Stimulated activated naive CD8-positive, alpha-beta T cell treated with anti-CD3 and anti-CD28 coated beads, Interleukin-15, Interleukin-2, amounts not matched to agents 100 ng/mL and 50 ng/mL, for 24 hours (primary cell): ENCODE data around the gene BLM.

Source experiments
- H3K27ac Mint-ChIP-seq: one replicate; pipeline ENCODE4 v1.8.0; 2021; ENCODE audit warnings: mild to moderate bottlenecking, mixed read lengths
- H3K27me3 Mint-ChIP-seq: one replicate; pipeline ENCODE4 v1.8.0; 2021; ENCODE audit warnings: mixed read lengths
- H3K36me3 Mint-ChIP-seq: one replicate; pipeline ENCODE4 v1.8.0; 2021; ENCODE audit warnings: low read depth, mixed read lengths
- H3K4me1 Mint-ChIP-seq: one replicate; pipeline ENCODE4 v1.8.0; 2021; ENCODE audit warnings: low read depth, mixed read lengths
- H3K4me3 Mint-ChIP-seq: one replicate; pipeline ENCODE4 v1.8.0; 2021; ENCODE audit warnings: mild to moderate bottlenecking, mixed read lengths
- H3K9me3 Mint-ChIP-seq: one replicate; pipeline ENCODE4 v1.8.0; 2021; ENCODE audit warnings: mixed read lengths

BLM gene

GRCh38 chr15:90810354-90810753 lies 93.2 kb downstream of the BLM start:
- peaks cover 41% of the 10 kb centered on the region for H3K4me1 Mint-ChIP-seq
- peaks cover 73% of the 10 kb centered on the region for H3K36me3 Mint-ChIP-seq
- no peaks in the 10 kb centered on the region for H3K27me3 Mint-ChIP-seq
- H3K9me3 Mint-ChIP-seq: no peaks in the 10 kb centered on the region
- no peak overlapping the region for H3K4me3 Mint-ChIP-seq
- H3K27ac Mint-ChIP-seq: no peak overlapping the region

DNA sequence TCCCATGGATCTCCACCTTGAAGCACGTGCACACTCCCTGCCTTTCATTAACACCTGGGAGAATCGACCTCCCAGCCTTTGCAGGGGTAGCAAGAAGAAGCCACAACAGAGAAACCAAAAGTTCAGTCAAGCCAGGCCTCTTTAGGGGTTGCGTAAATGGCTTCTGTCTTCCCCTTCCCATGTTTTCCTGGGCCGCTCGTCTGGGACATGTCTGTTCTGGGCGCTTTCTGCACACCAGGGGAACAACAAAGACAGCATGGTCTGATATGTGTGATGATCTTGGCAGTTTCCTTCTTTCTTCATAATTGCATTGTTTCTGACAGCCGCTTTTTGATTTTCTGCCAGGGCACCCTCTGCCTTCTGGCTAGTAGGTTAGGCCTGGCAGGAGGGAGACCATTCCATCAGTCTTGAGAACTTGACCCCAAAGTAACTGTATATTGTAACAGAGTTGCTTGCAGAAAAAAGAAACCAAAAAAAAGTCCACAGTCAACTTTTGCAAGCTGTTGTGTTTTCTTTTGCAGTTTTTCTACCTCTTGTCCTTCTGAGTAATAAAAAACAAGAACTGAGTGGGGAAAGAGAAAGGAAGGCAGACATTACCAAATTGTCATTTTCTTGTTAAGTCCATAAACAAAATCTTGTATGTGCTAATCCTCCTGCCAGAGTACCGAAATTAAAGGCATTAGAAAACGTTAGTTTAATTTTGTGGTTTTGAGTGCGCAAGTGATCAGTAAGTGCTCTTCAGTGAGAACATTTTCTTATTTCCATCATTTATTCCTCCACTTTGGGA lies 95.2 kb downstream of the BLM start:
- H3K27me3 Mint-ChIP-seq: no peaks in the 10 kb centered on the region
- H3K4me3 Mint-ChIP-seq: no peak overlapping the region
- H3K36me3 Mint-ChIP-seq: peaks cover 70% of the 10 kb centered on the region
- no peaks in the 10 kb centered on the region for H3K9me3 Mint-ChIP-seq
- H3K4me1 Mint-ChIP-seq: peaks cover 49% of the 10 kb centered on the region
- H3K27ac Mint-ChIP-seq: no peak overlapping the region

GRCh38 chr15:90812958-90813265 lies 95.8 kb downstream of the BLM start:
- peaks cover 69% of the 10 kb centered on the region for H3K36me3 Mint-ChIP-seq
- H3K4me3 Mint-ChIP-seq: no peak overlapping the region
- H3K27ac Mint-ChIP-seq: no peak overlapping the region
- peaks cover 55% of the 10 kb centered on the region for H3K4me1 Mint-ChIP-seq
- no peaks in the 10 kb centered on the region for H3K9me3 Mint-ChIP-seq
- no peaks in the 10 kb centered on the region for H3K27me3 Mint-ChIP-seq

DNA sequence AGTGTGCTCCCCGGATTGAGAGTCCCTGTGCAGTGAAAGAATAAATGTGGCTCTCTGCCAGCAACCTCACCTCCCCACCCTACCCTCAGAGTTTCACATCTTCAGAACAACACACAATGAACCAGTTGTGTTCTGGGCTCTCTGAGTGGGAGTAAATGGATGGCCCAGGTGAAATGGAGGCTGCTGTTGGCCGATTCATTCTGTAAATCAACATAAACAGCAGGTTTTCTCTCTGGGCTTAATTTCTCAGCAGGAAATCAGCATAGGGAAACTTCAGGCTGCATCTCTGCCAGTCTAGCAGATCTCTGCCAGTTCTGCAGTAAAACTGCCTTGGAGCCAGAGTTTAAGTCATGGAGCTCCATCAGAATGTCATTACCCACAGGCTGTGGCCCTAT lies 96.6 kb downstream of the BLM start:
- Mint-ChIP-seq H3K36me3 (peaks cover 60% of the 10 kb centered on the region), H3K4me3 (no peak overlapping the region), H3K9me3 (no peaks in the 10 kb centered on the region), H3K4me1 (peaks cover 57% of the 10 kb centered on the region), H3K27ac (peak overlapping the region; percentile 45), H3K27me3 (no peaks in the 10 kb centered on the region)

GRCh38 chr15:90814191-90814821 lies 97.2 kb downstream of the BLM start:
- Mint-ChIP-seq H3K9me3 (no peaks in the 10 kb centered on the region), H3K4me3 (no peak overlapping the region), H3K36me3 (peaks cover 55% of the 10 kb centered on the region), H3K27ac (peak overlapping the region; percentile 65), H3K27me3 (no peaks in the 10 kb centered on the region), H3K4me1 (peaks cover 58% of the 10 kb centered on the region)

- Mint-ChIP-seq H3K27me3 (no peaks in the 10 kb centered on the region), H3K27ac (no peak overlapping the region), H3K4me3 (no peak overlapping the region), H3K4me1 (peaks cover 67% of the 10 kb centered on the region), H3K9me3 (no peaks in the 10 kb centered on the region), H3K36me3 (peaks cover 33% of the 10 kb centered on the region)
Measured at GRCh38 chr15:90816401-90817116, 99.4 kb downstream of the BLM start.

DNA sequence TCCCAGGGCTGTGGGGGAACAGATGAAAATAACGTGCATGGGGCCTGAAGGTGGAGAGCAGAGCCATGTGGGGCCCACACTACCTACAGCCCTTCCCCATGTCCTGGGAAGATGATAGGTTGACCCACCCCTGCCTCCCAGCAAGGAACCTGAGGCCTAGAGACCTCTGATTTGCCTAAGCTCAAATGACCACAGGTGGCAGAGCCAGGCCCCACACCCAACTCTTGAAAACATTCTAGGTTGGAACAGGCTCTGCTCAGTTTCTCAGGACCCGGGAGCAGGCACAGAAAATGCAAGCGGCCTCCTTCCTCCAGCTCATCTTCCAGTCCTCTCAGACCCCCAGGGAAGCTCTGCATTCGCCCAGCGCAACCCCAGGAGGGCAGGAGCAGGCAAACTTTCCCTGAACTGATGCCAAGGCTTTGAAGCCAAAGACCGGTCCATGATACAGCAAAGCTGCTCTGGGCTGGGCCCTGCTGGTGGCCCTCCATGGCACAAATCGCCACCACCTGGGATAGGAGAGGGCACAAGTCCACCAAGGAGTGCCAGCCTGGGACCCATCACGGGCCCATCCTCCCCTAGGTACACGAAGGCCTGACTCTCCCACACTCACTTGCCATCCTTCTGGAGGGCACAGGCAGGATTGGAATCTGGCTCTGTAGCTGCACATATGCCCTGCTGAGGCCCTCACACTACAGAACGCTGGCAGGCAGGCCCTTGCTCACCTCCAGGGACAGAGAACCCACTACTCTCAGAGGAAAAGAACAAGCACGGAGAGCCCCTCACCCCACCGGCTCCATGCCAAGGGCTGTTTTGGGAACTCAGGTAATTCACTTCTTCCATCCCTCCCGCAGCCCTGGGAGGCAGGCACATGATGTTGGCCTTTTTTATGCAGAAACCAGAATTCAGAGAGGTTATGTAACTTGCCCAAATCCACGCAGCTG lies 100.2 kb downstream of the BLM start:
- no peak overlapping the region for H3K4me3 Mint-ChIP-seq
- peaks cover 24% of the 10 kb centered on the region for H3K36me3 Mint-ChIP-seq
- H3K9me3 Mint-ChIP-seq: no peaks in the 10 kb centered on the region
- H3K4me1 Mint-ChIP-seq: peaks cover 64% of the 10 kb centered on the region
- H3K27ac Mint-ChIP-seq: peak overlapping the region; percentile 2
- no peaks in the 10 kb centered on the region for H3K27me3 Mint-ChIP-seq

GRCh38 chr15:90818251-90819210 lies 101.4 kb downstream of the BLM start:
- Mint-ChIP-seq H3K36me3 (peaks cover 16% of the 10 kb centered on the region), H3K9me3 (no peaks in the 10 kb centered on the region), H3K4me3 (peak overlapping the region; percentile 65), H3K4me1 (peaks cover 55% of the 10 kb centered on the region), H3K27ac (peak overlapping the region; percentile 71), H3K27me3 (no peaks in the 10 kb centered on the region)

DNA sequence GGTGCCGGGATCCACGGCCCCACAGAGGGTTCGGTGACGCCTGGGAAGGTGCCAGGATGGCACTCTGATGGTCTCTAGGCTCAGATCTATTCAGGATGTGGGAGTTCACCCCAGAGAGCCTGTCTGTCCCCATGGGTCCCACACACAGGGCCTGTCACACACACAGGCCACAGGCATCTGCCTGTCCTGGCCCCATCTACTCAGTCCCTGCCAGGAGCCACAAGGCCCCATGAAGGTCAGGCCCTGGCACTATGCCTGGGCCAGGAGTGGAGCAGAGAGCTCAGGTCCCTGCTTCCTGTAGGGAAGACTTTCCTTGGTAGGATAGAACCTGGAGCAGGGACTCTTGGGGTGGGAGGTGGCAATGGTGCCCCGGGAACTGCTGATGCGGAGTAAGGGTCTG lies 102.2 kb downstream of the BLM start:
- Mint-ChIP-seq H3K27ac (peak overlapping the region; percentile 52), H3K4me1 (peaks cover 52% of the 10 kb centered on the region), H3K9me3 (no peaks in the 10 kb centered on the region), H3K4me3 (no peak overlapping the region), H3K36me3 (peaks cover 16% of the 10 kb centered on the region), H3K27me3 (no peaks in the 10 kb centered on the region)

DNA sequence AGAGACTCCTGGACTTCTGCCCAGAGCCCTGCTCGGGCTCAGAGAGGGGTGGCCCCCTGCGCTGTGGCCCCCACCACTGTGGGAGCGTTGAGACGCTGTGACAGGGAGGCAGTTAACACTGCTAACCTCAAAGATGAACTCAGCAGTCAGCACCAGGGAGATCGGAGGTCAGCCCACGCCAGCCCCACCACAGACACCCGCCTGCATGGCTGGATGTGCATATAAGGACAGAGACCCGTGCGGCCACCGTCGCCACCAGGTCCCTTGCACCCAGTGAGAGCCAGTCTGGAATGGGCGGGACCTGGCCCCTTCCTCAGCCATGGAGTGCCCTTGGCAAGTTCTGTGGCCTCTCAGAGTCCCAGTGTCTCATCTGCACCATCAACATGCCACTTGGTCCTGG lies 102.7 kb downstream of the BLM start:
- no peaks in the 10 kb centered on the region for H3K9me3 Mint-ChIP-seq
- H3K4me3 Mint-ChIP-seq: no peak overlapping the region
- no peaks in the 10 kb centered on the region for H3K27me3 Mint-ChIP-seq
- H3K36me3 Mint-ChIP-seq: peaks cover 12% of the 10 kb centered on the region
- peaks cover 47% of the 10 kb centered on the region for H3K4me1 Mint-ChIP-seq
- H3K27ac Mint-ChIP-seq: peak overlapping the region; percentile 52

DNA sequence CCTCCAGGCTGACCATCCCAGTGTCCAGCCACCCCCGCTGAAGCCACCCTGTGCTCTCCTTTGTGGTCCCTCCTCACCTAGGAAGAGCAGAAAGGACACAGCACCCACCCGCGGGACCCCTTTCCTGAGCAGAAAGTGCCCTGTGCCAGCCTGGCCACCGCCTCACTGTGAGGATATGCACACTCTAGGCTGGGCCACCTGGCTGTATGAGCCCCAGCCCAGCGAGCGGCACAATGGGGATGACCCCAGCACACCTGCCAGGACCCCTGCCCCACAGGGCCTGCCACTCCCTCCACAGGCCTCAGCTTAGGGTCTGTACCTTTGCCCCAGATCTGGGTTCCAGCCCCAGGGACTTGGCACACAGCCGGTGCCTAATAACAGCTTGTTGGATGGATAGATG lies 103.3 kb downstream of the BLM start:
- Mint-ChIP-seq H3K27ac (no peak overlapping the region), H3K9me3 (no peaks in the 10 kb centered on the region), H3K36me3 (peaks cover 6% of the 10 kb centered on the region), H3K27me3 (no peaks in the 10 kb centered on the region), H3K4me3 (no peak overlapping the region), H3K4me1 (peaks cover 41% of the 10 kb centered on the region)

GRCh38 chr15:90822204-90822955 lies 105.2 kb downstream of the BLM start:
- Mint-ChIP-seq H3K36me3 (no peaks in the 10 kb centered on the region), H3K4me1 (peaks cover 25% of the 10 kb centered on the region), H3K27ac (no peak overlapping the region), H3K9me3 (no peaks in the 10 kb centered on the region), H3K4me3 (no peak overlapping the region), H3K27me3 (no peaks in the 10 kb centered on the region)

GRCh38 chr15:90823455-90823974 lies 106.4 kb downstream of the BLM start:
- no peaks in the 10 kb centered on the region for H3K36me3 Mint-ChIP-seq

More at GRCh38 chr15:90823455-90823974, 106.4 kb downstream of the BLM start:
- no peak overlapping the region for H3K4me3 Mint-ChIP-seq
- H3K9me3 Mint-ChIP-seq: no peaks in the 10 kb centered on the region
- no peaks in the 10 kb centered on the region for H3K27me3 Mint-ChIP-seq
- H3K4me1 Mint-ChIP-seq: peaks cover 15% of the 10 kb centered on the region
- H3K27ac Mint-ChIP-seq: no peak overlapping the region
